Lung (tissue), 16 donors: ENCODE measurements around the gene DUSP19. TPM values are rescaled to one million over a fixed set of nuclear protein-coding genes. Genes with fewer than 3 reads are reported as not detected.
A peak's percentile ranks its signal among the peaks of the same experiment; 100 is the strongest.

Experiments used
- ATAC-seq: fragments of 200-7000 bp; cut with Tn5 transposase; one replicate; pipeline ENCODE4 v1.9.1; 2020; ENCODE audit warnings: moderate number of reproducible peaks; ENCODE audit not compliant: insufficient read depth, low FRiP score
- DNase-seq, 3 donors: peaks; one replicate each; pipeline ENCODE4 v3.0.0-alpha.2; 2013 to 2017
- H3K27ac ChIP-seq, 2 donors: one replicate each; pipeline ENCODE4 v1.5.1; 2013; ENCODE audit warnings: mild to moderate bottlenecking in 2 of 2, moderate library complexity in 2 of 2, control low read depth in 1 of 2, inconsistent platforms in 1 of 2, low read depth in 1 of 2, low read length in 1 of 2
- H3K27me3 ChIP-seq, 3 donors: one replicate each; pipeline ENCODE4 v1.5.1; 2013; ENCODE audit warnings: low read length in 2 of 3; ENCODE audit not compliant: control insufficient read depth in 3 of 3, insufficient read depth in 3 of 3
- H3K36me3 ChIP-seq, 4 donors: one replicate each; pipeline ENCODE4 v1.5.1; 2013; ENCODE audit warnings: low read length in 4 of 4, mild to moderate bottlenecking in 1 of 4, moderate library complexity in 1 of 4; ENCODE audit not compliant: control insufficient read depth in 4 of 4, insufficient read depth in 4 of 4
- H3K4me1 ChIP-seq, 5 donors: one replicate each; pipeline ENCODE4 v1.5.1; 2013; ENCODE audit warnings: low read length in 5 of 5, mild to moderate bottlenecking in 2 of 5, moderate library complexity in 1 of 5; ENCODE audit not compliant: control insufficient read depth in 5 of 5, insufficient read depth in 5 of 5
- H3K4me3 ChIP-seq: one replicate; pipeline ENCODE4 v1.5.1; 2013; ENCODE audit warnings: mild to moderate bottlenecking, control low read depth, moderate library complexity
- H3K9ac ChIP-seq, 2 donors: one replicate each; pipeline ENCODE4 v1.5.1; 2013; ENCODE audit warnings: low read length in 2 of 2, control low read depth in 1 of 2; ENCODE audit not compliant: insufficient read depth in 1 of 2
- H3K9me3 ChIP-seq, 4 donors: one replicate each; pipeline ENCODE4 v1.5.1; 2013; ENCODE audit warnings: low read length in 3 of 4, mild to moderate bottlenecking in 1 of 4, moderate library complexity in 1 of 4; ENCODE audit not compliant: control insufficient read depth in 4 of 4, insufficient read depth in 3 of 4
- CTCF ChIP-seq: IDR thresholded peaks from 2 replicates; pipeline ENCODE4 v1.5.1; 2012; ENCODE audit warnings: mild to moderate bottlenecking; ENCODE audit errors: control extremely low read depth, extremely low read depth
- WGBS, 2 donors: extraction: QIAGEN DNeasy Blood & Tissue Kit; methylation state at CpG; one replicate each; pipeline ENCODE4 v1.1.7; 2013; 5-methylcytosine and 5-hydroxymethylcytosine counted together
- long read RNA-seq, 5 donors: transcript quantifications; one replicate each; lab custom pipeline, GENCODE V29; 2026
- polyA plus RNA-seq, 2 donors: library from polyadenylated mRNA; stranded (reverse); fragments of 200-250 nt; gene quantifications; one replicate each; pipeline ENCODE4 v1.2.1, GENCODE V29; 2013
- total RNA-seq, 2 donors: library from RNA; depleted of rRNA in 1 of 2; stranded (reverse); fragments of >200 nt in 1 of 2; gene quantifications; one replicate each; pipeline ENCODE4 v1.2.1, GENCODE V29; 2014 to 2021
- donor health status: control.
- donor health status: control.
- donor health status: Bipolar disorder and iron deficiency.
- donor health status: healthy.
- donor health status: DM: yes; HTN: yes; CAD: no.

The DUSP19 gene
- 1 to 10 TPM; 4.8 to 8.8 TPM for total RNA-seq
- polyA plus RNA-seq: 1 to 10 TPM in 1 of 2 donors, under 1 TPM in 1; 0.70 to 1.0 TPM
- long read RNA-seq, donor 1, full-length matches to known transcripts: 1 of 1 reads
- long read RNA-seq, donor 1, partial matches to known transcripts: 0 of 1 reads
- long read RNA-seq, donor 1, other reads (novel, unspliced or antisense): 0 of 1 reads
- long read RNA-seq, donor 2, full-length matches to known transcripts: 1 of 1 reads
- long read RNA-seq, donor 2, partial matches to known transcripts: 0 of 1 reads
- long read RNA-seq, donor 2, other reads (novel, unspliced or antisense): 0 of 1 reads
- long read RNA-seq, donor 3, full-length matches to known transcripts: 1 of 1 reads
- long read RNA-seq, donor 3, partial matches to known transcripts: 0 of 1 reads
- long read RNA-seq, donor 3, other reads (novel, unspliced or antisense): 0 of 1 reads
- long read RNA-seq, donor 4: 0 reads
- long read RNA-seq, donor 5, full-length matches to known transcripts: 1 of 1 reads
- long read RNA-seq, donor 5, partial matches to known transcripts: 0 of 1 reads
- long read RNA-seq, donor 5, other reads (novel, unspliced or antisense): 0 of 1 reads

GRCh38 chr2:183078464-183079138 lies at the start of gene DUSP19:
Gene DUSP19, plus strand, starts transcription at chr2:183078747. Its CDS starts 187 bp downstream, at chr2:183078934.
- H3K36me3 ChIP-seq: no peaks in the 10 kb centered on the region
- peak within 1 kb of the TSS; percentile 43 for H3K4me3 ChIP-seq
- H3K4me1 ChIP-seq: peaks cover 0 to 6% (median 0%) of the 10 kb centered on the region in 5 donors
- DNase-seq: peak; percentile 93 to 98 (median 97)
- peaks cover 0 to 11% (median 9%) of the 10 kb centered on the region in 3 donors for H3K27me3 ChIP-seq
- no peaks in the 10 kb centered on the region for H3K9me3 ChIP-seq
- H3K9ac ChIP-seq: peak within 1 kb of the TSS; percentile 39 to 80
- 1 to 2% methylated on average over 20 of the region's 20 CpGs for WGBS, 2 donors
- TF ChIP-seq CTCF: no peak
- peak within 1 kb of the TSS; percentile 87 to 88 for H3K27ac ChIP-seq
- ATAC-seq: peak; percentile 91

GRCh38 chr2:183029219-183029618 lies 49.3 kb upstream of the DUSP19 start:
- no peak for ATAC-seq
- no peak overlapping the region for H3K27ac ChIP-seq
- no peak for TF ChIP-seq CTCF
- DNase-seq: no peak
- H3K4me1 ChIP-seq: peaks cover 0 to 28% (median 6%) of the 10 kb centered on the region in 5 donors
- no peak overlapping the region for H3K4me3 ChIP-seq
- H3K9me3 ChIP-seq: no peaks in the 10 kb centered on the region
- no peak overlapping the region for H3K9ac ChIP-seq
- WGBS, 2 donors: 89 to 93% methylated on average over 2 of the region's 2 CpGs
- no peaks in the 10 kb centered on the region for H3K27me3 ChIP-seq
- no peaks in the 10 kb centered on the region for H3K36me3 ChIP-seq

GRCh38 chr2:183031911-183032794 lies 46.4 kb upstream of the DUSP19 start:
- no peak overlapping the region for H3K4me3 ChIP-seq
- H3K4me1 ChIP-seq: peaks cover 4 to 25% (median 17%) of the 10 kb centered on the region in 5 donors
- DNase-seq (no peak), ATAC-seq (no peak)
- TF ChIP-seq CTCF: no peak
- H3K9me3 ChIP-seq: no peaks in the 10 kb centered on the region
- no peaks in the 10 kb centered on the region for H3K27me3 ChIP-seq
- WGBS, 2 donors: 82 to 84% methylated on average over 4 of the region's 4 CpGs
- no peaks in the 10 kb centered on the region for H3K36me3 ChIP-seq
- H3K9ac ChIP-seq: no peak overlapping the region
- H3K27ac ChIP-seq: no peak overlapping the region
